GM18858 (cell line): ENCODE results near the gene CAMK2G.
"Not testable (repeated sequence)": the region's sequence is repeated elsewhere in the genome, so short reads cannot be mapped to it uniquely, and the experiment has no call there.

Experiments
- ATAC-seq: cut with Tn5 transposase; IDR thresholded peaks from one replicate; pipeline ENCODE4 v1.9.1; 2021; ENCODE audit not compliant: unreplicated experiment

CAMK2G gene

DNA sequence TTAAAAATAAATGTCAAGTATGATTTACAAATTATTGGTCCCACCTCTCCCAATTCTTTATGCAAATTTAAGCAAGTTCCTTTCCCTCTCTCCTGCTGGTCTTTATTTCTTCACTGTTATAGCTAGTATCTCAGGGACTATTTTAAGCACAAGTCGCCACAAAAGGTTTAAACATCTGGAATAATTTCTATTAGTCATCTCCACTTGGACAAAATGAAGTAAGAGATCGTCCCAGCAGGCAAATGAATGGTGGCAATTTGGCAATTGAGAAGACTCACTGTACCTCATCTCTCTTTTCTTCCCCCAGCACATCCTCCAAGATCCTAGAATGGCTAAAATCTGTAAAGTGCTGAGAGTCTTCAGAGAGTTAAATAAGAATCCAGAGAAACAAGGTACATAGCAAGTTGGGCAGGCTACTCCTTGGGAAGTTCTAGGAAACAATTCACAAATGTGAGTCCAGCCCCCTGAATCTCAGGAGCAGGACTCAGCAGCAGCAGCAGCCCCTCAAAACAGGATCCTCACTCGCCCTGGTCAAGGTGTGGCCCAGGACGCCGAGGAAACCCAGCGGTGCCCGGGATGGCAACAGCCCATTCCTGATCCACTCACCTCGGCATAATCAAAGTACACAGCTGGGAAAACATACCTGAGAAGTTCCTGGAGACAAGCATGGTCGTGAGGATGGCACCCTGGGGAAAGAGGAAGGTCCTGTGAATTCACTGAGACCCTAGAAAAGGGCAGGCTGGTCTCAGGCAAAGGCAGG, 32.6 kb downstream of the CAMK2G start:
- ATAC-seq, result no peak

DNA sequence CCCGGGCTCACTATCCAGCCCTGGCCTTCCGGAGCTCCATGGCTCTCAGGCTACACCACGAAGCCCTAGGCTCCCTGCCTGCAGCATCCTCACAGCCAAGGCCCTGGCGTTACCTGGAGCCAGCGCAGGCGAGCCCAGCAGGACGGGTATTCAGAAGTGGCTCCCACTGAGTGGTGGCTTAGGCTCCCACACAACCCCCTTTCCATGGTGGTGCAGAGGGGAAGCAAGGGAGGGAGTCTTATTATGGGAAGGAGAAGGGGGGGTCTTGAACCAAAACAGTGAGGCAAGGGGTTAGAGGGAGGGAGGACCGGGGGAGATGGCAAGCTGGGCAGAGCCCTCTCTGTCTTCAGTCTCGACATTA, 33.3 kb downstream of the CAMK2G start:
- ATAC-seq, result no peak

DNA sequence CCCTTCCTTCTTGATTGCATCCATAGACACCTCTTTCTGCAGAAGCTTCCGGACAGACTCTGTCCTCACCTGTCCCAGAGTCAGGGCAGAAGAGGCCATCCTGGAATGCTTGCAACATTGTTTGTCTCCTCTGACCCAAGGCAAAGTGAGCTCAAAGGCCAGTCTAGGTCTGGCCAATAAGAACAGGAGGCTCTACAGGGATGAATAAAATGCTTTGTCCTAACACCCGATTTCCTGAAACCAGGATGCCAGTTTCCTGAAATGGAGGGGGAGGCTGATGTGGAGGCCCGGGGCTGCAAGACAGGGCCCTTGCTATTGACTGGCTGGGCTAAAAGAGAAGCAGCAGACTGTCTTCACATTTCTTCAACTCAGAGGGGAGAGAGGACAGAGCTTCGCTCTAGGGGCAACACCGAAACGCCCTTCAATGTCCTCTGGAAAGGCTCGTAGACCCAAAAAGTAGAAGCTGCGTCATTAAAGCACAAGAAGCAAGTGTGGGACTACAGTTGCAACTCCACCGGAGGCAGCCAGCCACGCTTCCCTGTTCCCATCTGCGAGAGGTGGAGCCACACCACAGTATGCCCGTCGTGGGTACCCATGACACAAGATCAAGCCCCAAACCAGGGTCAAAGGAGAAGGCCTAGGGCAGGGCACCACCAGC, 33.8 kb downstream of the CAMK2G start:
- no peak for ATAC-seq

DNA sequence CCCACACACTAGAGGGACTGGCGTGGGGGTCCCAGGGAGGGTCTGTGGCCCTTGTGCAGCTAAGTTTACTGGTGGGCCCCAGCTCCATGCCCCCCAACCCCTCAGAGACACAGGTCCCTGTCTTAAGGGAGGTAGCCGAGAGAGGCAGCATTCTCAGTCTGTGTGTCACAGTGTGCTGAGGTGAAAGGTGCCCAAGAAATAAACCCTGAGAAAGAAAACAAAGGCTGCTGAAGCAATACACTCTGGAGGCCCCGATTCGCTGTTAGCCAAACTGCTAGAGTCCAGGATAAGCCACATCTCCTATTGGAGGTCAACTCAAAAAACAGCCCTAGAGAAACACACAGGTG, 34.3 kb downstream of the CAMK2G start:
- no peak for ATAC-seq

DNA sequence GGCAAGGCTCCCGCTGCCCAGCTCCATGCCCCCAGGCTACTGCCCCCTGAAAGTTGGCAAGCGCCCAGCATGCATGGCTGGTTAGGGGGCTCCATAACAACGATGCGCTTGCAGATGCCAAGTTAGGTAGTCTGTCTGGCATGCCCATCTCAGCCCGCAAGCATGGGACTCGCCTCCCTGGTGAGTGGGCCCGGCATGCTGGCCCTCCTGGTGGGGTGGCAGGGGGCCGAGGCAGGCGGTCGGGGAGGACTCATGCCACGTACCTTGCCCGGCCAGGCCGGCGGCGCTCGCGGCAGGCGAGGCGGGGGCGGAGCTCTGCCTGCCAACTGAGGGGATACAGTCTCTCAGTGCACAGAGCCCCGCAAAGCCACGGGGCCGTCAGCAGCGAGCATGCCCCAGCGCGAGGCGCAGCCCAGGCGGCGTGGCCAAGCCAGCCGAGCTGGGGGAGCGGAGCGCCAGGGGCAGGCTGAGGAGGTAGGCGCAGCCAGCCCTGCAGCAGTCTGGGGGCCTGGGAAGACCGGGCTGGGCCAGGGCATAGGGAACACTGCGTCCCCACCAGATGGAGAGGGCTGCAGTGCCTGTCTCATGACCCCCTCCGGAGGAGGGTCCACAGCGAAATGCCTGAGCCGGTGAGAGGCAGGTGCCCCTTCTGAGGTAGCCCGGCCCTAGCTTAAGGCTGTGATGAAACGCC, 34.9 kb downstream of the CAMK2G start:
- ATAC-seq, result no peak

DNA sequence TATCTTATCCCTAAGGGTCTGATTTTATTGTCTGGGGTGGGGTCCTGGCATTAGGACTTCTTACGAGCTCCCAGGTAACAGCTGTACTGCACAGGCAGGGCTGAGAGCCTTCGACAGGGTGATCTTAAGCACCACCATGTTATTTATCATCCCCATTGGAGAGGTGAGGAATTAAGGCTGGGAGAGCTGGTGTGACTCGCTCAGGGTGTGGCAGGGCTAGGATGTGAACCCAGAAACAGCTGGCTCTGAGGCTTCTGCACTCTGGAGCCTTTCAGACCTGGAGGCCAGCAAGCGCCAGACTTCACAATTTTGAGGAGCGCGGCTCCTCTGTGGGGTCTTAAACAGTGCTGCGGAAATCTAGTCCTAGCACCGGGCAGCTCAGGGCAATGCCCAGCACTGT, 35.5 kb downstream of the CAMK2G start:
- ATAC-seq, result no peak

DNA sequence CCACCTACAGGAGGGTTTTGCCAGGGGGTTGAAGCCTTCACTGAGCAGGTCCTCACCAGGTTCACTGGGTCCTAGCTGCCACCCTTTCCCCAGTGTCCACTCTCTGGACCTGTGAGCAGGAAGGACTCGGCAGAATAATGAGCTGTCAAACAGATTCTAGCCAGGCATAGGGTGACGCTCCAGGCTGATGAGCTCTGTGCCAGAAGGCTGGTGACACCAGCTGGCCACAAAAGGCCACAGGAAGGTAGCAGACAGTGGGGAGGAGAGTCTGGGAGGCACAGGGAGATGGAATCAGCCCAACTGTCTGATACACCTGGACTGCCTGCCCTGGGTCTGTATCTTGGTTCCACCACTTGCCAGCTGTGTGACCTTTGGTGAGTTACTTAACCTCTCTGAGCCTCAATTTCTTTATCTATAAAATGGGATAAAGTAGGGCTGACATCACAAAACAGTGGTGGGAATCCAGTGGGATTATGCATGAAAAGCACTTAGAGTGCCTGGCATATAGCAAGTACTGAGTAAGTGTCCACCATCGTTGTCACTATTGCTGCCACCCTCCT, 36.3 kb downstream of the CAMK2G start:
- ATAC-seq, result no peak

DNA sequence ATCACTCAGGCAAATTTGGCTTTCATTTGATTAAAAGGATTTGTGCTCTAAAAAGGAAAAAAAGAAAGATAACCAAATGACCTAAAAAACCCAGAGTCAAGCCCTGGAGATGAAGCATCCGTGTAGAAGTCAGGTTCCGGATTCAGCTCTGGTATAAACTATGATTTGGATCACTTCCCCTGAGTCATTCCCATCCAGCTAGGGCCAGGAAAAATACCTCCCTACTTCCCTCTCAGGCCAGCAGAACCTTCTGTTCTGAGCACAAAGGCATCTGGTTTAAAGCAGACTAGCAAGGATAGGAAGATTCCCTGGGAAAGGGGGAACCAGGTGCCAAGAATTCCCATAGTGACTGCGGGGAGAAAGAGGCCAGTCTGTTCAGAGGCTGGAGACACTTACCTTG, 37.3 kb downstream of the CAMK2G start:
- no peak for ATAC-seq

DNA sequence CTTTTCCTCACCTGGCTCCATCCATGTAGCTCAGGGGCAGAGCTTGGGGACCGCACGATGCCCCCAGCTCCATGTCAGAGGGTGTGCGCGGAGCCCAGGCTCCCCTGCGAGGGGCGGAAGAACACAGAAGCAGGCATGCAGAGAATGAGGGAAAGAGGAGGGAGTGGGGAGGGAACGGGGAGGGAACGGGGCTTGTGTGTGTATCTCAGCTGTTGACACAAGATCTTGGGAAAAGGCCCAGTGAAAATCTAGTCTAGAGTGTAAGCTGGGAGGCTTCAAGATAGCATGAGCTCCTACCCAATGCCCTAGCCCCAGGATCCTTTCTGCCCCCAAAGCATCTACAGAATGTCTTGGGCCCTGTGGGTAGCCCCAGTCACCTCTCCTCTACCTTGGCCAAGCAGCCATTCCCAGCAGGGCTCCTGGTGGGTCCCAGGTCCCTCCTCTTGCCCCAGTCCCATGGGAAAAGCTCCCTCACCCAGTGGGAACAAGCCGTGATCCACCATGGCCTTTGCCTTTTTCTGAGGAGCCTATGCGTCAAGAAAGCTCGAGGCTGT, 37.9 kb downstream of the CAMK2G start:
- no peak for ATAC-seq

DNA sequence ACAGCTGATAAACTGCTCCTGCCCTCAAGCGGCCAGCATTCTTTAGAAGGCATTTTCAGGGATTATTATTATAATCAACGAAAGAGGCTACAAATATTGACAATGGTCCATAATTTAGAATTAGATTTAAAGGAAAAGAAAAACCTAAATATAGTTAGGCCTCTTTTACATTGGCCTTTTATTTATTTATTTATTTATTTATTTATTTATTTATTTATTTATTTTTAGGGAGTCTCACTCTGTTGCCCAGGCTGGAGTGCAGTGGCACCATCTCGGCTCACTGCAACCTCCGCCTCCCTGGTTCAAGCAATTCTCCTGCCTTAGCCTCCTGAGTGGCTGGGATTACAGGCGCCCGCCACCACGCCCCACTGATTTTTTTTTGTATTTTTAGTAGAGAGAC, 45.3 kb downstream of the CAMK2G start:
- ATAC-seq, result not testable (repeated sequence)

DNA sequence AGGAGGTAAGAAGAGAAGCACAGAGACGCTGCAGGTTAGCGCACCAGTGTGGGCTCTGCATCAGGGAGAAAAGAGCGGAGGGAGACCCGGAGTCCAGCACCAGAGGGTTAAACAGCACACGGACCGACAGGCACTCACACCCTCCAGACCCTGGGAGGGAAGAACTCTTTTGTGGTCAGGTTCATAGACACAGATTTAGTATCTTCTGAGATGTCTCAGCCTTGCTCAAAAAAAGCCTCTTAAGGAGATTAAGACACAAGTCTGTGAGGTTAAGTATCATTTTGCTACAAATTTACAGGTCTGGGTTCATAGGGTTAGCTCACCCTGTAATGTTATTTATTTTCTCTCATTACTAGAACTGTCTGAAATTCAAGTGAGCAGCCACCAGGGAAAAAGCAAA, 46.2 kb downstream of the CAMK2G start:
- no peak for ATAC-seq

DNA sequence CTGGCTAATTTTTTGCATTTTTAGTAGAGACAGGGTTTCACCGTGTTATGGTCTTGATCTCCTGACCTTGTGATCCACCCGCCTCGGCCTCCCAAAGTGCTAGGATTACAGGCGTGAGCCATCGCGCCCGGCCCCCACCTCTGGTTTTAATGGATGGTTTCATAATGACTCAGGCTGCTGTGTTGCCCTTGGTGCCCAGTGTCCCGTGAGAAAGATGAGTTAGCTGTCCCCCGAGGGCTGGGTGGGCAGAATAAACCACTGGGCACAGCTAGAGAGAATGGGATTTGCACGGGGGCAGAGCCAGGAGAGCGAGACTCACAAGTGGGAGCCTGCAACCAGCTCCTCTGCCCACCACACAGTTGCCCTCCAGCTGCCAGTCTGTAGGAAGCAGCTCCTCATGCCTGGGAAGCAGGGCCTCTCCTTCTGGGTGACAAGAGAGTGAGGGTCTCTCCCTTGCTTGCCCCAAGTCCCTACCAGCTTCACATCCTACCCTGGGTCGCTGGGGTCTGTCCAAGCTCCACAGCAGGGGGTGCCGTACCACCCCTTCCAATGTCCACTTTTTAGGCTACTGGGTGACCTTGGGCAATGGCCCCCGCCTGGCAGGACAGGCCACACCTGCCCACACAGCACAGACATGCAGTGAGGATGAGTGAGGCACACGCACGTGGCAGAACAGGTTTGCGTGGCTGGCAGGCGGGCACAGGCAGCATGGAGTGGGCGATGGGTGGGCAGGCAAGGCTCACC, 46.8 kb downstream of the CAMK2G start:
- ATAC-seq, result no peak

DNA sequence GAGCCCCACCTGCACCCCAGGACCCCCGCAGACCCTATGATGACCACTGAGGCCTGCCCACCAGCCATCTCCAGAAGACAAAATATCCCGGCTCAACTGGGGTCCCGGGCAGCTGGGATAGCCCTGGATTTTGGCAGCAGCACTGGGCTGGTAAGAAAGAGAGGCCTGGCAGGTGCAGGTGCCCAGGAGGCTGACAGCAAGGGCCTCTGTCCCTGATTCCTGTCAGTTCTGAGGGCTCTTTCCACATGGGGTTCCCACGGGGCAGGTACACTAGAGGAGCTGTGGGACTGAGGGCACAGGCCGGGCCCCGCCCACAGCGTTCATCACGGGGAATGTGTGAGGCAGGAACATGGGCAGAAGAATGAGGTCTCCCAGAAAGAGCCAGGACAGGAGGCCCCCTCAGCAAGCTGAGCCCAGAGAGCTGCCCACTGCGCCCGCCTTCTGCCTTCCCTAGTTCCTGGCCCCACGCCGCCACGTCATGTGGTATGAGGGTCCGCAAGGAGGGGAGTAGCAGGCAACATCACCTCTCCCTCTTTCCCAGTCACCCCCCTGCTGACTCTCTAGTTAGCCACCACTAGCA, 50.1 kb downstream of the CAMK2G start:
- no peak for ATAC-seq

DNA sequence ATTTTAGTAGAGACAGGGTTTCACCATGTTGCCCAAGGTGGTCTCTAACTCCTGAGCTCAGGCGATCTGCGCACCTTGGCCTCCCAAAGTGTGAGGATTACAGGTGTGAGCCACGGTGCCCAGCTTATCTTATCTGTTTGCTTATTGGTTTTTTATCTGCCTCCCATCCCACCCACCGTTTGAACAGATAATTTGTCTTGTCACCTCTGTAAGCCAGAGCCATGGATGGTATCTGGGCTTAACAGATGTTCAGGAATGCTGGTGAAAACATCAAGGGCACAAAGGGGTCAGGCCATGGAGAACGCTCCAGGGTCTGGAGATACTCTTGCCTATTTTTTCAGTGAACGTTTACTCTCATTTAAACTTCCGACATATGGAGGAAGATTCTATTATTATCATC, 51.0 kb downstream of the CAMK2G start:
- no peak for ATAC-seq

DNA sequence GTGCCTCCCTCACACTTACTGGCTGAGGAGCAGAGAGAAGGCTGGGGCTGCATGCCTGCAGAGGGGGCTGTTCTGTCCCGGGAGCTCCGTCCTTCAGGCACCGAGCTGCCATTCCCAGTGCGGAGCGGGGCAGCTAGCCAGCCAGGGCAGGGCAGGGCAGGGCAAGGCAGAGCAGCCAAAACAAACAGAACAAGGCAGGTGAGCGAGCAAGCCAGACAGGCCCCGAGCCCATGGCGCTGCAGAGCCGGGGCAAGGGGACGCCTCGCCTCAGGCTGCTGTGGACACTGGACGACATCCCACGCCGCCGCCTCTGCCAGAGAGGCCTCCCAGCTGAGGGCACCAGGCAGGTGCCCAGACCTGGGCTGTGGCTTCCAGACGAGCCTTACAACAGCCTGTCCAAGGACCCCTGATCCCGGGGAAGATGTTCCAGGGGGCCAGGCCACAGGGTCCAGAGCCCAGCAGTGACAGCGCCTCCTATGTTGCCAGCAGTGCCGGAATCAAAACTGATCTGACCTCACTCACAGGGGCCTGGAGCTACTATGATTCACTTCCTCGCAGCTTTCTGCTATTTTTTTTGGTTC, 54.8 kb downstream of the CAMK2G start:
- no peak for ATAC-seq

DNA sequence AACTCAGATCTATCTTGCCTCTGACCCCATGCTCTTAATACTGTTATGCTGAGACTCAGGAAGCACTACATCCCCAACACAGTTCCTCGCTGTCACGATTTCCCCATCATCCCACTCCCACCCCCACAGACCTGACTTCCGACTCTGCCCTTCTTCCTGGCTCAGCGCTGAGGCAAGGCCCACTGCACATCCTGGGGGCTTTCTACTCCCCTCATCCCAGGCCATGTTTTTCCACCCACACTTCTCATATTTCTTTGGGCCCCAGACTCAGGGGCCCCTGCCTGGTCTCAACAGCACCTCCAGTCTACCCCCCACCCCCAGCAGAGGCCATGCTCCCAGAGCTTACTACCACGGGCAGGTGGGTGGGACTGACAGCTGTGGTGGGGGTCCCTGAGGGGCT, 55.3 kb downstream of the CAMK2G start:
- ATAC-seq, result no peak

DNA sequence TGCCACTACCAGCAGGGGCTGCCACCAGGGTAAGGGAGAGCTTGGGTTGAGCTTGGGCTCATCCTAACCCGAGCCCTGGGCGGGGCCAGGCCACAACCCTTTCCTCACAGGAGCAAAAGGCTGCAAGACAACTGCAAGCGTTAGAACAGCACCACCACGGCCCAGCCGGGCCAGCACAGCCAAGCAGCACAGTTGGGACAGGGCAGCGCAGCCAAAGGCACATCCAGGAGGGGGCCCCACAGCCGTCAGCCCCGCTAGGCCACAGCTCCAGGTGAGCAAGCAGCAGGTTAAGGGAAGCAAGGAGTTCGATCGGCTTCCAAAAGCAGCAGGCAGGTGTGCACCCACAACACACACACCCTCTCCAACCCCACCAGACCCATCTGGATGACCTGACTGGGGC, 56.0 kb downstream of the CAMK2G start:
- no peak for ATAC-seq

DNA sequence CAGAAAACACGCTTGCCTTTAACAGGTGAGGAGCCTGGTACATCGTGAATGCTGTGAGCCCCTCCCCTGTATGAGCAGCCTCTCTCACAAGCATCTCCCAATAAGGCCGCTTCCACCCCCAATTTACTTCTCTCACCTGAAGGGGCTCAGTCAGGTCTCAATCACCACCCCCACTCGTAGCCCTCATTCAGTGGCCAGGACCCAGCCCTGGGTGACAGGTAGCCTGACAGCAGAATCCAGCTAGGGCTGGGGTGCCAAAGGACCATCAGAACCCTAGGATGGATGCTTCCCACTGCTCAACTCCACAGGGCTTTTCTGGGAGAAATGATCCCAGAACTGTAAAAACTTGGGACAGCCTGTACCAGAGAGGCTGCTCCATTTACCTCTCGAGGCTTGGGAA, 56.5 kb downstream of the CAMK2G start:
- no peak for ATAC-seq

DNA sequence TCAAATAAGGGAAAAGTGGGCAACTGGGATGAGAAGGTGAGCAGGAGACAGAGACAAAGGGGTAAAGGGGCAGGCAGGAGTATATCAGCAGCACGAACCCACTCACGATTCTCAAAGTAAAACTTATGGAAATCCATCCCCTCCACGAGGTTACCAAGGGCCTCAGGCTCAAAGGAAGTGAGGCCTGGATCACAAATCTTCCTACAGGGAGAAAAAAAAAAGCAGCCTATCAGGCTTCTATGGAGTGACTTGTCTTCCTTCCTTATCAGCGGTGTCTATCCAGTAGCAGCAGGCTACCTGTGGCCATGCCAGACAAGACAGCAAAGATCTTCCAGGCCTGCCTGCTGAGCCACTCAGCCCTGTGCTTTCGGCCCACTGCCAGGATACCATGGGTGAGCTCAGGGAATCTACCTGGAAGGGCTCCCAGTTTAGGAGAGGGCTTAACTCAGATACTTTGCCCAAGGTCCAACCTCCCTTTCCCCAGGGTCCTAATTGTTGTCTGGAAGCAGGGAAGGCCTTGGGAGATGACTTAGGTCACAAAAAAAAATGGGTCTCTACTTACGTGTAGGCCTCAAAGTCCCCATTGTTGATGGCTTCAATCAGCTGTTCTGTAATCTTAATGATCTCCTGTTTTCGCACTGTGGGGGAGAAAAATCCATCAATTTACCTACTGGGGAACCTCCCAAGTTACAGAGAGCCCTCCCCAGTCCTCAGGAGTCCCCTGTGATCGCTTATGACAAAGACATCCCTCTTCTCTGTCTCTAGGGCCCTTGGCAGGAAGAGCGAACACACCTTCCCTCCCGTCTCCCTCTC, 57.2 kb downstream of the CAMK2G start:
- no peak for ATAC-seq

DNA sequence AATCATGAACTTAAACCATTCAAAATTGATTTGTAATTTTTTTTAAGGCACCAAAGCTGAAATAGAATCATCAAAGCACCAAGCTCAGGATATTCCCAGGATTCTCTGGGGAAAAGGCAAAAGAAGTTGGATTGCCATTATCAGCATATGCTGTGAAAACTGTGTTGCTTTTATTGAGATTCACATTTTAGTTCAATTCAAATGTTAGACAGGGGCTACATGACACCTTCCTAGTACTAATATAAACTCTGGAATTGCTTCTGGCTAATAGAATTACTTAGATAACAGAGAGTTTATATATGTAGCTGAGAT, 58.7 kb downstream of the CAMK2G start:
- ATAC-seq, result no peak
